Fibroblast of skin of abdomen (primary cell): ENCODE data around the gene DOCK2. TPM values are rescaled to one million over a fixed set of nuclear protein-coding genes. Genes with fewer than 3 reads are reported as not detected.
"Not testable (repeated sequence)": the region's sequence is repeated elsewhere in the genome, so short reads cannot be mapped to it uniquely, and the experiment has no call there.

Source experiments
- DNase-seq: peaks from one replicate; pipeline ENCODE4 v3.0.0-alpha.2; 2013
- polyA plus RNA-seq, 2 experiments: library from polyadenylated mRNA; unstranded; fragments of 120-200 nt; gene quantifications; one replicate each; pipeline ENCODE4 v1.2.1, GENCODE V29; 2013; ENCODE audit not compliant: insufficient read length in 2 of 2

The DOCK2 gene
- 2.0 TPM for polyA plus RNA-seq (2013, experiment 1 of 2; ENCODE audit: insufficient read length)
- polyA plus RNA-seq (2013, experiment 2 of 2; ENCODE audit: insufficient read length), result 1.5 TPM

GRCh38 chr5:169637085-169637548 is at the start of gene DOCK2:
Gene DOCK2 (plus strand): TSS chr5:169637275. CDS start chr5:169637327, 52 bp downstream.
- DNase-seq, result no peak

GRCh38 chr5:169590602-169591001 is 46.5 kb upstream of the DOCK2 start:
- no peak for DNase-seq

- peak; percentile 53 for DNase-seq
Measured at GRCh38 chr5:169591636-169592035, 45.4 kb upstream of the DOCK2 start.

- no peak for DNase-seq
Measured at GRCh38 chr5:169592937-169593650, 44.0 kb upstream of the DOCK2 start.

GRCh38 chr5:169595172-169595820 is 41.8 kb upstream of the DOCK2 start:
- peak; percentile 47 for DNase-seq

- no peak for DNase-seq
Measured at GRCh38 chr5:169599451-169599850, 37.6 kb upstream of the DOCK2 start.

GRCh38 chr5:169602535-169602934 is 34.5 kb upstream of the DOCK2 start:
- peak; percentile 27 for DNase-seq

GRCh38 chr5:169606279-169606678 is 30.8 kb upstream of the DOCK2 start:
- no peak for DNase-seq

- no peak for DNase-seq
Measured at GRCh38 chr5:169607882-169608281, 29.2 kb upstream of the DOCK2 start.

GRCh38 chr5:169609716-169610115 is 27.4 kb upstream of the DOCK2 start:
- DNase-seq, result no peak

GRCh38 chr5:169610606-169611005 is 26.5 kb upstream of the DOCK2 start:
- DNase-seq, result peak; percentile 21

- no peak for DNase-seq
Measured at GRCh38 chr5:169615561-169615960, 21.5 kb upstream of the DOCK2 start.

- DNase-seq, result not testable (repeated sequence)
Measured at GRCh38 chr5:169624307-169624706, 12.8 kb upstream of the DOCK2 start.

- peak; percentile 98 for DNase-seq
Measured at GRCh38 chr5:169626779-169627178, 10.3 kb upstream of the DOCK2 start.

GRCh38 chr5:169627551-169627950 is 9.5 kb upstream of the DOCK2 start:
- DNase-seq, result no peak

- DNase-seq, result peak; percentile 82
Measured at GRCh38 chr5:169628892-169629291, 8.2 kb upstream of the DOCK2 start.

GRCh38 chr5:169629847-169630548 is 7.1 kb upstream of the DOCK2 start:
- DNase-seq, result peak; percentile 83

- peak; percentile 61 for DNase-seq
Measured at GRCh38 chr5:169631360-169631759, 5.7 kb upstream of the DOCK2 start.

GRCh38 chr5:169632946-169633345 is 4.1 kb upstream of the DOCK2 start:
- no peak for DNase-seq

GRCh38 chr5:169634606-169635005 is 2.5 kb upstream of the DOCK2 start:
- no peak for DNase-seq

GRCh38 chr5:169635936-169636335 is 1.1 kb upstream of the DOCK2 start:
- no peak for DNase-seq

GRCh38 chr5:169636477-169637084 is 494 bp upstream of the DOCK2 start:
- no peak for DNase-seq
